Gastroesophageal sphincter (tissue), 3 donors: ENCODE results near the gene SOX6.

ENCODE experiments used
- EP300 ChIP-seq: sonication (generic); formaldehyde crosslinking; IDR thresholded peaks from one replicate; pipeline ENCODE4 v1.6.1; 2017; ENCODE audit warnings: antibody characterized with exemption, mild to moderate bottlenecking
- POLR2A ChIP-seq, 2 donors: fragments of 450-650 bp; IDR thresholded peaks; one replicate each; pipeline ENCODE4 v1.6.1; 2017; ENCODE audit warnings: antibody characterized with exemption in 2 of 2, mild to moderate bottlenecking in 2 of 2, moderate library complexity in 1 of 2
- POLR2AphosphoS5 ChIP-seq: sonication (generic); formaldehyde crosslinking; IDR thresholded peaks from one replicate; pipeline ENCODE4 v1.6.1; 2017; ENCODE audit warnings: antibody characterized with exemption
- TF ChIP-seq, protein P1 (sequence below), 4 experiments: fragments of 200-600 bp in 2 of 4; fragments of 450-650 bp in 2 of 4; sonication (generic) in 1 of 4; IDR thresholded peaks; one replicate each; pipeline ENCODE4 v1.5.1; 2017 to 2019; ENCODE audit warnings: antibody characterized with exemption in 4 of 4, mild to moderate bottlenecking in 2 of 4, moderate library complexity in 2 of 4

DNA sequence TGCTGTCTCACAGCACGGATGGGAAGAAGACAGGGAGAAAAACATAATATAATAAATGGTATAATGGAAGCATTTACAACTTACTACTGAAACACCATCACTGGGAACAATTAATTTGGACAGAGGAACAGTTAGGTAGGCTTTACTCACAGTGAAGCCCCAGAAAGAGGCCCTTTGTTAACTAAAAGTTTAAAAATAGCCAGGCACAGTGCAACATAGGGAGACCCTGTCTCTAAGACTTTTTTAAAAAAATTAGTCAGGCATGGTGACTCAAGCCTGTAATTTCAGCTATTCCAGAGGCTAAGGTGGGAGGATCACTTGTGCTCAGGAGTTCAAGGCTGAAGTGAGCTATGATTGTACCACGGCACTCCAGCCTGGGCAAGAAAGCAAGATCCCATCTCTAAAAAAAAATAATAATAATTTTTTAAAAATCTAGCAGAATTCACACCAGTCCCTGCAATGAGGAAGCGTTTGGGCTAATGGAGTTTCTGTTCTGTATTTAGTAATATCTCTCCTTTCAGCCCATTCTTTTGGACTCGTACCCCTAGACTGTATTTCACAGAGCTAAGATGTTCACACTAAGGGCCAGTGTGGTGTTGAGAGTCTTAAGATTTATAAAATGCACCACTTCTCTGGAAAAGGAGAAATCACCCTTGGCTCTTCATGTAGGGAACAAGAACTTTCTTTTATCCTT lies 275.5 kb downstream of the SOX6 start:
- TF ChIP-seq, protein P1, sequence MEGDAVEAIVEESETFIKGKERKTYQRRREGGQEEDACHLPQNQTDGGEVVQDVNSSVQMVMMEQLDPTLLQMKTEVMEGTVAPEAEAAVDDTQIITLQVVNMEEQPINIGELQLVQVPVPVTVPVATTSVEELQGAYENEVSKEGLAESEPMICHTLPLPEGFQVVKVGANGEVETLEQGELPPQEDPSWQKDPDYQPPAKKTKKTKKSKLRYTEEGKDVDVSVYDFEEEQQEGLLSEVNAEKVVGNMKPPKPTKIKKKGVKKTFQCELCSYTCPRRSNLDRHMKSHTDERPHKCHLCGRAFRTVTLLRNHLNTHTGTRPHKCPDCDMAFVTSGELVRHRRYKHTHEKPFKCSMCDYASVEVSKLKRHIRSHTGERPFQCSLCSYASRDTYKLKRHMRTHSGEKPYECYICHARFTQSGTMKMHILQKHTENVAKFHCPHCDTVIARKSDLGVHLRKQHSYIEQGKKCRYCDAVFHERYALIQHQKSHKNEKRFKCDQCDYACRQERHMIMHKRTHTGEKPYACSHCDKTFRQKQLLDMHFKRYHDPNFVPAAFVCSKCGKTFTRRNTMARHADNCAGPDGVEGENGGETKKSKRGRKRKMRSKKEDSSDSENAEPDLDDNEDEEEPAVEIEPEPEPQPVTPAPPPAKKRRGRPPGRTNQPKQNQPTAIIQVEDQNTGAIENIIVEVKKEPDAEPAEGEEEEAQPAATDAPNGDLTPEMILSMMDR (IDR thresholded peaks at IDR 0.05), result no peak
- TF ChIP-seq EP300 (no peak), POLR2A (IDR thresholded peaks at IDR 0.05) (no peak), POLR2AphosphoS5 (no peak)
